Type B pancreatic cell (in vitro differentiated cells): Measurements from ENCODE around the gene CYBB. TPM values are rescaled to one million over a fixed set of nuclear protein-coding genes. Genes with fewer than 3 reads are reported as not detected.

Experiments used
- DNase-seq: peaks from one replicate; pipeline ENCODE4 v3.0.0; 2021; ENCODE audit warnings: mixed read lengths; ENCODE audit not compliant: unreplicated experiment; ENCODE audit errors: extremely low spot score
- H3K27ac Mint-ChIP-seq: 2 replicates; pipeline ENCODE4 v1.8.0; 2021; ENCODE audit warnings: mild to moderate bottlenecking, mixed read lengths
- H3K27me3 Mint-ChIP-seq: 2 replicates; pipeline ENCODE4 v1.8.0; 2021; ENCODE audit warnings: mixed read lengths
- H3K36me3 Mint-ChIP-seq: 2 replicates; pipeline ENCODE4 v1.8.0; 2021; ENCODE audit warnings: mixed read lengths
- H3K4me1 Mint-ChIP-seq: one replicate; pipeline ENCODE4 v1.8.0; 2021; ENCODE audit warnings: mixed read lengths; ENCODE audit not compliant: unreplicated experiment
- H3K4me3 Mint-ChIP-seq: 2 replicates; pipeline ENCODE4 v1.8.0; 2021; ENCODE audit warnings: mild to moderate bottlenecking, mixed read lengths
- H3K9me3 Mint-ChIP-seq: 2 replicates; pipeline ENCODE4 v1.8.0; 2021; ENCODE audit warnings: mixed read lengths
- CTCF ChIP-seq: fragments of 200-600 bp; sonication (generic); conservative IDR thresholded peaks from 2 replicates; pipeline ENCODE4 v1.5.0; 2021; ENCODE audit warnings: antibody characterized with exemption, mild to moderate bottlenecking
- total RNA-seq: library from RNA; stranded (reverse); gene quantifications from 2 replicates; pipeline ENCODE4 v1.2.1, GENCODE V29; 2021; ENCODE audit warnings: low replicate concordance

Gene CYBB
- total RNA-seq, 1 donor from 2014 or later = 0.17 TPM

DNA sequence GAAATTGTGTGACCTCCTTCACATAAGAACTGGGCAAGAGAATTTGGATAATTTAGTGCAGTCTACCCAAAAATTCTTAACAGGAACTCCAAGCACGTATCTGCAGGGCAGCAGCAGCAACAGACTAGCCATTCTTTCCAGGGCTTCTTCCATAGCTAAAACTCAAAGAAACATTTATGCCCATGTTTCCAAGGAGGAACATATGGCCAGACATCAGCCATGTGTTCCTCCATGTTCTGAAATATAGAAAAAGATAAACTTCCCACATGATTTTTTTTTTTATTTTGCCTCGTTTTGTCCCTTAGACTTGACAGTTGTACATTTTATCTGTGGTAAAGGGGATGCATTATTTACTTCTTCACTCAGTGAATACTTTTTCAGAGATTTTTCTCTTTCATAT, 27.6 kb upstream of the CYBB start:
- H3K27me3 Mint-ChIP-seq = no peaks in the 10 kb centered on the region
- no peak for DNase-seq
- H3K4me1 Mint-ChIP-seq = no peaks in the 10 kb centered on the region
- TF ChIP-seq CTCF = no peak
- no peak overlapping the region for H3K4me3 Mint-ChIP-seq
- no peak overlapping the region for H3K27ac Mint-ChIP-seq
- H3K9me3 Mint-ChIP-seq = no peaks in the 10 kb centered on the region
- H3K36me3 Mint-ChIP-seq = no peaks in the 10 kb centered on the region

- H3K27me3 Mint-ChIP-seq = no peaks in the 10 kb centered on the region
- DNase-seq = no peak
Observed at GRCh38 chrX:37752936-37753335, 26.9 kb upstream of the CYBB start.

DNA sequence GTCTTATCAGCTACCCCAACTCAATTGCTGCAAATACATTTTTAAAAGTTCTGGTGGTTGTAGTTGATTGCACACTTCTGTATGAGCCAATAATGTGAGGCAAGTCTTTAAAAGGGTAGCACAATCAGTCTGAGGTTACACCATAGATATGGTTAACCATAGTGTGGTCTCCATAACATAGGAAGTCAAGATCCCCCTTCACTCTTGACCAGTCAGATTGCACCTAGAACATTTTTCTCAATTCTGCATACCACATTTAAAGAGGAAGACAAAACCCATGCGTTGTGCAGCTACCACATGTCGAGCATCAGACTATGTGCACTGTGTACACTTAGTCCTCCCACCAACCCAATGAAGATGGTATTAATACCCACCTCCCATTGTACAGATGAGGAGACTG, 26.5 kb upstream of the CYBB start:
- no peaks in the 10 kb centered on the region for H3K4me1 Mint-ChIP-seq
- H3K36me3 Mint-ChIP-seq = no peaks in the 10 kb centered on the region
- no peaks in the 10 kb centered on the region for H3K27me3 Mint-ChIP-seq
- no peak overlapping the region for H3K4me3 Mint-ChIP-seq
- TF ChIP-seq CTCF = no peak
- no peak overlapping the region for H3K27ac Mint-ChIP-seq
- H3K9me3 Mint-ChIP-seq = no peaks in the 10 kb centered on the region
- no peak for DNase-seq

More at GRCh38 chrX:37752936-37753335, 26.9 kb upstream of the CYBB start:
- no peaks in the 10 kb centered on the region for H3K36me3 Mint-ChIP-seq
- H3K4me3 Mint-ChIP-seq = no peak overlapping the region
- TF ChIP-seq CTCF = no peak
- no peaks in the 10 kb centered on the region for H3K4me1 Mint-ChIP-seq
- no peaks in the 10 kb centered on the region for H3K9me3 Mint-ChIP-seq
- H3K27ac Mint-ChIP-seq = no peak overlapping the region

GRCh38 chrX:37754516-37754915, 25.3 kb upstream of the CYBB start:
- Mint-ChIP-seq H3K9me3 (no peaks in the 10 kb centered on the region), H3K36me3 (no peaks in the 10 kb centered on the region)

GRCh38 chrX:37755025-37755424, 24.8 kb upstream of the CYBB start:
- Mint-ChIP-seq H3K9me3 (no peaks in the 10 kb centered on the region), H3K4me3 (no peak overlapping the region), H3K27me3 (no peaks in the 10 kb centered on the region), H3K4me1 (no peaks in the 10 kb centered on the region), H3K27ac (no peak overlapping the region), H3K36me3 (no peaks in the 10 kb centered on the region)
- no peak for DNase-seq
- TF ChIP-seq CTCF = no peak

More at GRCh38 chrX:37754516-37754915, 25.3 kb upstream of the CYBB start:
- no peak for DNase-seq
- no peak for TF ChIP-seq CTCF
- H3K27ac Mint-ChIP-seq = no peak overlapping the region
- no peaks in the 10 kb centered on the region for H3K4me1 Mint-ChIP-seq
- no peak overlapping the region for H3K4me3 Mint-ChIP-seq
- H3K27me3 Mint-ChIP-seq = no peaks in the 10 kb centered on the region

DNA sequence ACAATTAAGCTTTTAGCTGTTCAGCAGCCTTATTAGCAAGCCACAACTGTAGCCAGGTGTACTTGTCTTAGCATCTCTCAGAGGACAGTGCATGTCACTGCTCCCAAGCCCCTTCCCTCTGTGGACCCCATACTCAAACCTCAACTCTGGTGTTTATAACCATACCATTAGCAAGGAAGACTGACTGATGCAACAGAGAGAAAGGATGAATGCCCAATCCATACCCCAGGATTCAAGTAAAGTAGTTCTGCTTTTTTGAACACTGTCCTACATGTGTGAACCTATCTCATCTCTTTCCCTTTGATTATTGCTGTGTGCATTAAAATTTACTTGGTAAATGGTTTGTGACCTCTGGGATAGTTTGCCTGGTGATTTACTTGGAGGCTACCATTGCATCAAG, 22.8 kb upstream of the CYBB start:
- Mint-ChIP-seq H3K27ac (no peak overlapping the region), H3K27me3 (no peaks in the 10 kb centered on the region), H3K9me3 (no peaks in the 10 kb centered on the region), H3K4me1 (no peaks in the 10 kb centered on the region), H3K36me3 (no peaks in the 10 kb centered on the region), H3K4me3 (no peak overlapping the region)
- no peak for DNase-seq
- no peak for TF ChIP-seq CTCF
